KOPT-K1 (cell line): Measurements from ENCODE around the gene GAB4.
"Not testable (repeated sequence)": the region's sequence is repeated elsewhere in the genome, so short reads cannot be mapped to it uniquely, and the experiment has no call there.

Experiments used
- H3K27ac ChIP-seq: fragments of 200-600 bp; sonication (generic); 2 replicates; pipeline ENCODE4 v1.5.1; 2016; ENCODE audit warnings: antibody characterized with exemption, mild to moderate bottlenecking, low read depth, low read length; ENCODE audit not compliant: poor library complexity, severe bottlenecking
- H3K36me3 ChIP-seq: fragments of 200-600 bp; sonication (generic); 2 replicates; pipeline ENCODE4 v1.5.1; 2017; ENCODE audit warnings: antibody characterized with exemption, mild to moderate bottlenecking, low read length, moderate library complexity; ENCODE audit not compliant: insufficient read depth
- H3K9me3 ChIP-seq: fragments of 200-600 bp; sonication (generic); 2 replicates; pipeline ENCODE4 v1.5.1; 2017; ENCODE audit warnings: antibody characterized with exemption, low read length, mild to moderate bottlenecking; ENCODE audit not compliant: insufficient read depth, poor library complexity, severe bottlenecking

The GAB4 gene

GRCh38 chr22:17007852-17008731 lies at the start of gene GAB4:
GAB4 (minus strand) TSS chr22:17008222; CDS start chr22:17008114, 108 bp downstream.
- Histone ChIP-seq H3K36me3 (no peaks in the 10 kb centered on the region), H3K27ac (no peak within 1 kb of the TSS), H3K9me3 (no peaks in the 10 kb centered on the region)

GRCh38 chr22:17056807-17057206 lies 48.8 kb upstream of the GAB4 start:
- no peak overlapping the region for H3K27ac ChIP-seq
- no peaks in the 10 kb centered on the region for H3K36me3 ChIP-seq
- H3K9me3 ChIP-seq, result no peaks in the 10 kb centered on the region

GRCh38 chr22:17056058-17056457 lies 48.0 kb upstream of the GAB4 start:
- Histone ChIP-seq H3K27ac (no peak overlapping the region), H3K9me3 (no peaks in the 10 kb centered on the region), H3K36me3 (no peaks in the 10 kb centered on the region)

DNA sequence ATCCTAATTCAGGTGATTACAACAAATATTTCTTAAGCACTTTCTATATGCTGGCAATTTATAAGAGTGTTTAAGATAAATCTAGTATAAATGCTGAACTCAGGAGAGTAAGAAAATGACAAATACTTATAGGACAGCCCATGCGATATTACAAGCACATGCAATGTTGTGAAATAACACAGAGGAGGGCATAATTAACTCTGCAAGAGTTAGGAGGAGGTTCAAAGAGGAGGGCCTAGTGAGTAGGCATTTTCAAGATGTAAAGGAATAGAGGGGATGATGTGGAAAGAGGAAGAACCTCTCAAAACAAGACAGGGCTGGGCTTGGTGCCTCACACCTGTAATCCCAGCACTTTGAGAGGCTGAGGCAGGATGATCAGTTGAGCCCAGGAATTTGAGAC lies 39.6 kb upstream of the GAB4 start:
- Histone ChIP-seq H3K9me3 (no peaks in the 10 kb centered on the region), H3K36me3 (peaks cover 7% of the 10 kb centered on the region; the same call in 1 of the 2 replicates), H3K27ac (no peak overlapping the region)

DNA sequence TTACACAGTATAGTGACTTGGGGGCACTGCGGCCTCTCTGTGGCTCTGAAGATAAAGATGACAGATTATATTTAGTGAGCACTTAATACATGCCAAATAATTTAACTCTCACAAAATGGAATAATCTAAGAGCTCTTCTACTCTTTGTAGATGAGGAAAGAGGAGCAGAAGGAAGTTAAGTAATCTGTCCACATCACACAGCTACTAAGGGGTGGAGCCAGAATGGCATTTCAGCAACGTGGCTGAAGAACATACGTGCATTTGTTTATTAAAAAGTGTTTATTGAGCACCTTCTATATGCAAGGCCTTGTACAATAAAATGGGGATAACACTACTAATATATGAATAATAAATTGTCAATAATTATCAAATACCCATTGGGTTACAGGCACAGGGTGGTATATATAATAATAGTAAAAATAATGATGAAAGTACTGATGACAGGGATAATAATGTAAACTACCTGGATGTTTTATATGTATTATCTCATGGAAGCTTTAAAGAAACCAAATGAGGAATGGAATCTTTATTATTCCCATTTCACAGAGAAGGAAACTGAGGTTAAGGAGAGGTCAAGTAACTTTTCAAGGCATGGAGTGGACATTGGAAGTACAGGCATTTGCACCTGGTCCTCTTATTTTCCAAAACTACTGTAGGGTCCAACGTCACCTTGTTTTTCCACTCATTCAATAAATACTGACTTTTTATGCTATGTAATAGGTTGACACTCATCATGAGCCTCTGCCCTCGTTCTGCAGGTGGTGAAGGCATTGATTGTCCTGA lies 38.7 kb upstream of the GAB4 start:
- H3K27ac ChIP-seq, result no peak overlapping the region
- no peaks in the 10 kb centered on the region for H3K9me3 ChIP-seq
- H3K36me3 ChIP-seq, result peaks cover 7% of the 10 kb centered on the region; the same call in 1 of the 2 replicates

DNA sequence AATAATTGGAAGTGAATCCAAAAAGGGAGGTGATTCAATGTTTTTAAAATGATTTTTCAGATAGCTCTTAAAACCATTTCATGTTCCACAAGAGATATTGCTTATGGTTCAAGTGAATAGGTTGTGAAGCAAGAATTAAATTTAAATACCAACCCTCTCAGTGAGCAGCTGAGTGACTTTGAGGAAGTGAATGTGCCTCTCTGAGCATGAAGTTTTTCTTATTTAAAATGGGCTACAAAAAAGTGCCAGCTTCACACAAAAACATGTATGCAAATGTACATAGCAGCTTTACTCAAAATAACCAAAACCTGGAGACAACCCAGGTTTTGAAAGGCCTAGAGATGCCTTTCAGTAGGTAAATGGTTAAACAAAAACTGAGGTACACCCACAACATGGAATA lies 35.5 kb upstream of the GAB4 start:
- peaks cover 7% of the 10 kb centered on the region; the same call in 1 of the 2 replicates for H3K36me3 ChIP-seq
- H3K27ac ChIP-seq, result no peak overlapping the region
- no peaks in the 10 kb centered on the region for H3K9me3 ChIP-seq

- peak overlapping the region; percentile 32 for H3K27ac ChIP-seq
- H3K36me3 ChIP-seq, H3K9me3 ChIP-seq: not testable (repeated sequence)
These were observed 29.1 kb upstream of the GAB4 start for GRCh38 chr22:17036842-17037711.

GRCh38 chr22:17035976-17036841 lies 28.2 kb upstream of the GAB4 start:
- not testable (repeated sequence) for H3K36me3 ChIP-seq, H3K9me3 ChIP-seq, H3K27ac ChIP-seq

DNA sequence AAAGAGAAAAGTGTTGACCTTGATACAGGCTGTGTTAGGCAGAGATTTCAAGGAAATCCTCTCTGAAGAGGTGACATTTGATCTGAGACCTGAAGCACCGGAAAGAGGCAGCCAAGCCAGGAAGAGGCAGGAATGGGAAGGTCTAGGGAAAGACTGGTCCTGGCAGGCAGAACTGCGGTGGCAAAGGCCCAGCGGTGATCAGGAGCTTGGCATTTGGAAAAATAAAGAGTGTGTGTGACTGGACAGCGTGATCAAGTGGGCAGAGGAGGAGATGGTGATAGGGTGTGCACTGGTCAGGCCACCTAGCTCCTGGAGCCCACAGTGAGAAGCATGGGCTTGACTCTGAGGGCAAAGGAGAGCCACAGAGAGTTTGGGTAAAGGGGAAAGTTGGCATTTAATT lies 27.2 kb upstream of the GAB4 start:
- H3K27ac ChIP-seq, result no peak overlapping the region
- H3K9me3 ChIP-seq, result no peaks in the 10 kb centered on the region
- H3K36me3 ChIP-seq, result no peaks in the 10 kb centered on the region

GRCh38 chr22:17034532-17034931 lies 26.5 kb upstream of the GAB4 start:
- not testable (repeated sequence) for H3K36me3 ChIP-seq, H3K27ac ChIP-seq, H3K9me3 ChIP-seq

GRCh38 chr22:17032277-17032676 lies 24.3 kb upstream of the GAB4 start:
- H3K27ac ChIP-seq, H3K36me3 ChIP-seq, H3K9me3 ChIP-seq: not testable (repeated sequence)

GRCh38 chr22:17024380-17024779 lies 16.4 kb upstream of the GAB4 start:
- not testable (repeated sequence) for H3K36me3 ChIP-seq, H3K9me3 ChIP-seq, H3K27ac ChIP-seq

GRCh38 chr22:17015552-17015951 lies 7.5 kb upstream of the GAB4 start:
- not testable (repeated sequence) for H3K36me3 ChIP-seq, H3K27ac ChIP-seq, H3K9me3 ChIP-seq

DNA sequence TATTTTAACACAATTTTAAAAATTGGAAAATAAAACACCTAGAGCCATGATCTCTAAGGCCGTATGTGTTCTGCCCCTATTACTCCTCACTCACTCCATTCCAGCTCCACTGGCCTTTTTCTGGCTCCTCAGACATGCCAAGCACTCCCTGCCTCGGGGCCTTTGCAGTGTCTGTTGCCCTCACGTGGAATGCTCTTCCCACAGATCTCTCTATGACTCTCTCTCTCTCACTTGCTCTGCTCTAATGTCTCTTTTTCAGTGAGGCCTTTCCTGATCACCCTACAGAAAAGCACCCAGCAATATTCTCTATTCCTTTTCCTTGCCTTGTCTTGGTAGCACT lies 6.0 kb upstream of the GAB4 start:
- not testable (repeated sequence) for H3K36me3 ChIP-seq, H3K27ac ChIP-seq, H3K9me3 ChIP-seq
